A673 (cell line): ENCODE results near the gene DNAH5. TPM values are rescaled to one million over a fixed set of nuclear protein-coding genes. Genes with fewer than 3 reads are reported as not detected.

Source experiments
- BruUV-seq: library from RNA; stranded (reverse); fragments of 400-500 nt; replicated peaks from 2 replicates; lab custom pipeline; 2021; lab: Mats Ljungman, UMichigan
- CTCF ChIA-PET: fragments of 300-600 bp; sonication (Branson Sonifier 250); formaldehyde crosslinking; loops from one replicate; lab custom pipeline; 2022; ENCODE audit warnings: antibody characterized with exemption; lab: Charles Lee
- POLR2A ChIA-PET: fragments of 300-600 bp; sonication (Branson Sonifier 250); formaldehyde crosslinking; loops from one replicate; lab custom pipeline; 2022; ENCODE audit warnings: antibody characterized with exemption; ENCODE audit not compliant: low non-redundant PET; lab: Charles Lee
- DNase-seq: peaks from one replicate; pipeline ENCODE4 v3.0.0-alpha.2; 2015; ENCODE audit warnings: low spot score
- H3K27ac ChIP-seq: fragments of 200-600 bp; sonication (generic); 2 replicates; pipeline ENCODE4 v1.5.1; 2016; ENCODE audit warnings: mixed run types, low read depth, mild to moderate bottlenecking, mixed read lengths, antibody characterized with exemption, low read length; ENCODE audit not compliant: poor library complexity, severe bottlenecking
- H3K27me3 ChIP-seq: fragments of 200-600 bp; sonication (generic); replicated peaks from 2 replicates; pipeline ENCODE4 v1.6.1; 2017; ENCODE audit warnings: mixed run types, low read depth, mild to moderate bottlenecking, mixed read lengths, antibody characterized with exemption, low read length; ENCODE audit not compliant: insufficient read depth, poor library complexity
- H3K36me3 ChIP-seq: fragments of 200-600 bp; sonication (generic); 2 replicates; pipeline ENCODE4 v1.6.1; 2016; ENCODE audit warnings: mixed run types, mild to moderate bottlenecking, mixed read lengths, antibody characterized with exemption, low read length; ENCODE audit not compliant: insufficient read depth, poor library complexity, severe bottlenecking
- H3K4me1 ChIP-seq: fragments of 200-600 bp; sonication (generic); 2 replicates; pipeline ENCODE4 v1.6.1; 2017; ENCODE audit warnings: mixed run types, mild to moderate bottlenecking, mixed read lengths, antibody characterized with exemption, low read length; ENCODE audit not compliant: insufficient read depth, poor library complexity, severe bottlenecking
- H3K4me3 ChIP-seq: fragments of 200-600 bp; sonication (generic); 2 replicates; pipeline ENCODE4 v1.5.1; 2016; ENCODE audit warnings: low read depth, mixed run types, mild to moderate bottlenecking, mixed read lengths, low read length; ENCODE audit not compliant: poor library complexity, severe bottlenecking
- H3K9me3 ChIP-seq: fragments of 200-600 bp; sonication (generic); 2 replicates; pipeline ENCODE4 v1.6.1; 2016; ENCODE audit warnings: mixed run types, low read depth, mild to moderate bottlenecking, mixed read lengths, antibody characterized with exemption, low read length; ENCODE audit not compliant: poor library complexity, severe bottlenecking
- CTCF ChIP-seq: fragments of 300-800, 200-600 bp; sonication (generic); conservative IDR thresholded peaks from 2 replicates; pipeline ENCODE4 v1.5.1; 2017; ENCODE audit warnings: low read depth, mild to moderate bottlenecking, antibody characterized with exemption, low read length, moderate library complexity, mixed read lengths
- EZH2 ChIP-seq: fragments of 200-600 bp; sonication (generic); IDR thresholded peaks from 2 replicates; pipeline ENCODE4 v1.6.1; 2017; ENCODE audit warnings: borderline replicate concordance, low read depth, mild to moderate bottlenecking, mixed read lengths, antibody characterized with exemption, low read length; ENCODE audit not compliant: poor library complexity, severe bottlenecking
- intact Hi-C: fragments of 100-400 bp; cut with micrococcal nuclease; formaldehyde crosslinking; loops from one replicate; pipeline ENCODE4 v1.10.0; 2022; ENCODE audit not compliant: unreplicated experiment
- total RNA-seq: library from RNA; stranded (reverse); gene quantifications from 2 replicates; pipeline ENCODE4 v1.2.3, GENCODE V29; 2021

The DNAH5 gene
- total RNA-seq, 1 experiment from 2014 or later = not detected

GRCh38 chr5:13674391-13674790 lies 270.1 kb downstream of the DNAH5 start:
- DNase-seq = no peak
- BruUV-seq = no TSS peak
- ChIA-PET CTCF (no interaction called here), POLR2A (no interaction called here)
- H3K4me1 ChIP-seq = no peaks in the 10 kb centered on the region
- no peaks in the 10 kb centered on the region for H3K27me3 ChIP-seq
- H3K4me3 ChIP-seq = no peak overlapping the region
- no peaks in the 10 kb centered on the region for H3K36me3 ChIP-seq
- H3K27ac ChIP-seq = no peak overlapping the region
- no peak for TF ChIP-seq CTCF
- intact Hi-C loops = no loop called here
- peaks cover 3% of the 10 kb centered on the region for H3K9me3 ChIP-seq

- no peak for DNase-seq
- no peaks in the 10 kb centered on the region for H3K27me3 ChIP-seq
- no TSS peak for BruUV-seq
- no peaks in the 10 kb centered on the region for H3K36me3 ChIP-seq
- H3K4me1 ChIP-seq = no peaks in the 10 kb centered on the region
- H3K4me3 ChIP-seq = no peak overlapping the region
- TF ChIP-seq EZH2 = no peak
- no peak for TF ChIP-seq CTCF
- intact Hi-C loops = no loop called here
- no peak overlapping the region for H3K27ac ChIP-seq
- CTCF ChIA-PET = no interaction called here
- POLR2A ChIA-PET = no interaction called here
- H3K9me3 ChIP-seq = peaks cover 3% of the 10 kb centered on the region
Measured at GRCh38 chr5:13673511-13673910, 271.0 kb downstream of the DNAH5 start.

GRCh38 chr5:13664377-13664776 lies 280.1 kb downstream of the DNAH5 start:
- TF ChIP-seq CTCF (no peak), EZH2 (no peak)
- Histone ChIP-seq H3K9me3 (no peaks in the 10 kb centered on the region), H3K27ac (no peak overlapping the region), H3K36me3 (no peaks in the 10 kb centered on the region), H3K27me3 (no peaks in the 10 kb centered on the region), H3K4me1 (no peaks in the 10 kb centered on the region), H3K4me3 (no peak overlapping the region)
- intact Hi-C loops = no loop called here
- POLR2A ChIA-PET = no interaction called here
- BruUV-seq = no TSS peak
- CTCF ChIA-PET = no interaction called here
- no peak for DNase-seq
